ENCODE data around the gene LRRC27.

Gene LRRC27

DNA sequence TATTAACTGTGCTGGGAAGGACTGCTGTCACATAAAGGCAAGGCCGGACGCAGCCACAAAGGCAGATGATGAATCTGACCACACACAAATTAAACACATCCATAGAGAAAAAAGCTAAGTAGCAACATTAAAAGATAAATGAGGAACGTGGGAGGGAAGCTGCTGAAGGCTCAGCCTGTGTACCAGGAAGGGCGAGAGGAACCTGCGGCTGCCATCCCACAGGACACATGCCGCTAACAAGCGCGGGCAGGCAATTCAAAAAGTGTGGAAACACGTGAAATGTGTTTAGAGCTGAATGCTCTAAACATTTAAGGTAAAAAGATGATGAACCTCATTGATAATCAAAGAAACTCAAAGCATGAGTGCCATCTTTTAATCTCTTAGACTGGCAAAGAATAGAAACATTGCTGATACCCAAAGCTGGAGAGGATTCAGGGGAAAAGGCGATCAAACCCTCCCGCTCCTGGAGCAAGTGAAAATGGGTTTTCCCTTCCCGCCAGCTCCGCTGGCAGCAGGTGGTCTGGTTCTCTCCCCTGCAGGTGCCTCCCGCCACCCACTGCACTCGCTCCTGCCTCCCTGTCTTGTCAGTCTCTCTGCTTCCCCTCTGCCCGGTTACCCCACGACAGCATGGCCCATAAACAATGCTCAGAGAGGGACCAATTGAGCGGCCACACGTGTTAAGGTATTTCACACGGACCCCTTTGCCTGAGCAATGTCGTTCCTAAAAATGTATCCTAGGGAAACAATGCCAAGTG lies 28.5 kb upstream of the LRRC27 start:
- Histone ChIP-seq H3K4me1 (ENCODE audit: insufficient read depth, low read length, severe bottlenecking) (no peaks in the 10 kb centered on the region), H2AFZ (ENCODE audit: low read length) (no peak overlapping the region), H3F3A (ENCODE audit: insufficient read depth, low read length) (no peaks in the 10 kb centered on the region), H3K27ac (ENCODE audit: low read depth, low read length, poor library complexity, severe bottlenecking) (no peak overlapping the region), H3K4me3 (ENCODE audit: low read depth, low read length, poor library complexity, severe bottlenecking) (no peak overlapping the region), H3K27me3 (ENCODE audit: insufficient read depth, low read length) (no peaks in the 10 kb centered on the region), H3K9ac (ENCODE audit: low read length) (no peak overlapping the region), H4K20me1 (ENCODE audit: insufficient read depth, low read length) (no peaks in the 10 kb centered on the region), H3K9me2 (ENCODE audit: low read depth, low read length) (no peaks in the 10 kb centered on the region), H3K36me3 (ENCODE audit: insufficient read depth, low read length) (no peaks in the 10 kb centered on the region), H3K4me2 (ENCODE audit: low read length) (no peak overlapping the region), H3K79me2 (ENCODE audit: insufficient read depth, low read length) (no peaks in the 10 kb centered on the region), H3K9me3 (ENCODE audit: low read length) (no peaks in the 10 kb centered on the region)
- no peak for TF ChIP-seq EZH2 (IDR thresholded peaks at IDR 0.05; ENCODE audit: borderline replicate concordance, low read length)
- TF ChIP-seq, protein P1, sequence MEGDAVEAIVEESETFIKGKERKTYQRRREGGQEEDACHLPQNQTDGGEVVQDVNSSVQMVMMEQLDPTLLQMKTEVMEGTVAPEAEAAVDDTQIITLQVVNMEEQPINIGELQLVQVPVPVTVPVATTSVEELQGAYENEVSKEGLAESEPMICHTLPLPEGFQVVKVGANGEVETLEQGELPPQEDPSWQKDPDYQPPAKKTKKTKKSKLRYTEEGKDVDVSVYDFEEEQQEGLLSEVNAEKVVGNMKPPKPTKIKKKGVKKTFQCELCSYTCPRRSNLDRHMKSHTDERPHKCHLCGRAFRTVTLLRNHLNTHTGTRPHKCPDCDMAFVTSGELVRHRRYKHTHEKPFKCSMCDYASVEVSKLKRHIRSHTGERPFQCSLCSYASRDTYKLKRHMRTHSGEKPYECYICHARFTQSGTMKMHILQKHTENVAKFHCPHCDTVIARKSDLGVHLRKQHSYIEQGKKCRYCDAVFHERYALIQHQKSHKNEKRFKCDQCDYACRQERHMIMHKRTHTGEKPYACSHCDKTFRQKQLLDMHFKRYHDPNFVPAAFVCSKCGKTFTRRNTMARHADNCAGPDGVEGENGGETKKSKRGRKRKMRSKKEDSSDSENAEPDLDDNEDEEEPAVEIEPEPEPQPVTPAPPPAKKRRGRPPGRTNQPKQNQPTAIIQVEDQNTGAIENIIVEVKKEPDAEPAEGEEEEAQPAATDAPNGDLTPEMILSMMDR (IDR thresholded peaks at IDR 0.05; ENCODE audit: low read length): no peak

DNA sequence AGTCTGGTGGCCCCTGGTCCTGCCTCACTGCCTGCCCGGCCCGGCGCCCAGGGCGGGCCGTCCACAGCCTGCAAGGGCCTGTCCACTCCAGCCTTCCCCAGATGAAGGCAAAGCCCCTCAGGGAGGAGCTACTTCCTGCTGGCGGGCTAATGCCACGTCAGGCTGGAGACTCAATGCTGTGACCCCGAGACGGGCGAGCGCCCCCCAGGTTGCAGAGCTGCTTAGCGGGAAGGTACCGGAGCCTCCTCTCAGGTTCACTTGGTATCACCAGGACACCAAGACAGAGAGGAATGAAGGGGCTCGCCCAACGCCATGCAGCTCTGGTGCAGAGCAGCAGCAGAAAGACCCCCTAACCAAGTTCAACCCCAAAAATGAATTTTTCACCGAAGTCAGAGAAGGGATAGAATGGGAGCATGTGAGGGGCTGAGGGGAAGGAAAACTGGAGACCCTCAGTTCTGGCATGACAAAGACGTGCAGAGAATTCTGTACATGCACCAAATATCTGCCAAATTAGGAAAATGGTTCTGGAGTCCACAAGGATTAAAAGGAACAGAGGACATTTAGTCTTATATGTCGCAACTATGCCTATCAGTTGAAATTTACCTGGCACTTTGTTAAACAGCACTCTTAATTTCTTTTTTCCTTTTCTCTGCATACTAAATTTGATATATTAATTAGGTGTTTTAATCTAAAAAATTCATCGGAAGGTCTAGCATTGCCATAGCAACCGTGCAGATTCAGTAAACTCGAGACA lies 27.1 kb upstream of the LRRC27 start:
- Histone ChIP-seq H3K9ac (ENCODE audit: low read length) (no peak overlapping the region), H3K4me1 (ENCODE audit: insufficient read depth, low read length, severe bottlenecking) (no peaks in the 10 kb centered on the region), H2AFZ (ENCODE audit: low read length) (no peak overlapping the region), H3K4me3 (ENCODE audit: low read depth, low read length, poor library complexity, severe bottlenecking) (no peak overlapping the region), H3K9me2 (ENCODE audit: low read depth, low read length) (no peaks in the 10 kb centered on the region), H3K27me3 (ENCODE audit: insufficient read depth, low read length) (no peaks in the 10 kb centered on the region), H3K36me3 (ENCODE audit: insufficient read depth, low read length) (no peaks in the 10 kb centered on the region), H3K27ac (ENCODE audit: low read depth, low read length, poor library complexity, severe bottlenecking) (no peak overlapping the region), H3K4me2 (ENCODE audit: low read length) (no peak overlapping the region), H3K79me2 (ENCODE audit: insufficient read depth, low read length) (no peaks in the 10 kb centered on the region), H3F3A (ENCODE audit: insufficient read depth, low read length) (no peaks in the 10 kb centered on the region), H3K9me3 (ENCODE audit: low read length) (no peaks in the 10 kb centered on the region), H4K20me1 (ENCODE audit: insufficient read depth, low read length) (no peaks in the 10 kb centered on the region)
- TF ChIP-seq EZH2 (IDR thresholded peaks at IDR 0.05; ENCODE audit: borderline replicate concordance, low read length): no peak
- TF ChIP-seq, protein P1 (IDR thresholded peaks at IDR 0.05; ENCODE audit: low read length): no peak

DNA sequence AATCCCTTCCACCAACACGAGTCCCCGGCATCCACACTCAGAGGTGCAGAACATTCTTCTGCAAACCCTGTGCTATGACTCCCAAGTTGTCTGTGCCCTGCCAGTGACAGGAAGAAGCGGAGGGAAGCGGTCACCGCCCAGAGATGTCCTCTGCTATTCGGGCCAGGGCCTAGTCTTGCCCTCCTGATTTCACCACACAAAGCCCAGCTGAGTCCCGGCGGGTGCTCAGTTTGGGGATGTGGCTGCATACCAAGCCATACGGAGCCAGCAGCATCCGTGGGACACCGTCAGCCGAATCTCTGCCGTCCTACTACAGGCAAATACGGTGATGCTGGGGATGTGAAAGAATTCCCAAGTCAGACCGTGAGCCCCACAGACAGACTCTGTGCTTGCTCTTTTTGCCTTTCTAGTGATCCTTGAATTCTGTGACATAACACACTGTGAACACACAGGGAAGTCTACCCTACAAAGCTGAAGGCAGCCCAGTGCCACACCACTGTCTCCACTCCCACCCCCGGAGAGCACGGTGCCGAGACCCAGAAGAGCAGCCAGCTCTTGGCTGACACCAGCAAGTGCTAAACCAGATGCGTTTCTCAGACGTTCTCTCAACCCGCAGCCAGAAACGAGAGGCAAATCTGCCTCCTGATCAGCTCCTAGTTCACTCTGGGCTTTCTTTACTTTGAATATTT lies 26.2 kb upstream of the LRRC27 start:
- Histone ChIP-seq H3K4me1 (ENCODE audit: insufficient read depth, low read length, severe bottlenecking) (no peaks in the 10 kb centered on the region), H3F3A (ENCODE audit: insufficient read depth, low read length) (no peaks in the 10 kb centered on the region), H3K79me2 (ENCODE audit: insufficient read depth, low read length) (no peaks in the 10 kb centered on the region), H3K9me2 (ENCODE audit: low read depth, low read length) (no peaks in the 10 kb centered on the region), H3K9me3 (ENCODE audit: low read length) (no peaks in the 10 kb centered on the region), H3K9ac (ENCODE audit: low read length) (no peak overlapping the region), H2AFZ (ENCODE audit: low read length) (no peak overlapping the region), H3K4me2 (ENCODE audit: low read length) (no peak overlapping the region), H3K27ac (ENCODE audit: low read depth, low read length, poor library complexity, severe bottlenecking) (no peak overlapping the region), H3K4me3 (ENCODE audit: low read depth, low read length, poor library complexity, severe bottlenecking) (no peak overlapping the region), H3K27me3 (ENCODE audit: insufficient read depth, low read length) (no peaks in the 10 kb centered on the region), H4K20me1 (ENCODE audit: insufficient read depth, low read length) (no peaks in the 10 kb centered on the region), H3K36me3 (ENCODE audit: insufficient read depth, low read length) (no peaks in the 10 kb centered on the region)
- TF ChIP-seq, protein P1 (IDR thresholded peaks at IDR 0.05; ENCODE audit: low read length): no peak
- no peak for TF ChIP-seq EZH2 (IDR thresholded peaks at IDR 0.05; ENCODE audit: borderline replicate concordance, low read length)

Measured in OCI-LY1 (cell line).